ENCODE results near the gene ZSCAN22. TPM values are rescaled to one million over a fixed set of nuclear protein-coding genes. Genes with fewer than 3 reads are reported as not detected.
A peak's percentile ranks its signal among the peaks of the same experiment; 100 is the strongest.

Gene ZSCAN22
- total RNA-seq, 1 donor from 2014 or later = 1.5 TPM

DNA sequence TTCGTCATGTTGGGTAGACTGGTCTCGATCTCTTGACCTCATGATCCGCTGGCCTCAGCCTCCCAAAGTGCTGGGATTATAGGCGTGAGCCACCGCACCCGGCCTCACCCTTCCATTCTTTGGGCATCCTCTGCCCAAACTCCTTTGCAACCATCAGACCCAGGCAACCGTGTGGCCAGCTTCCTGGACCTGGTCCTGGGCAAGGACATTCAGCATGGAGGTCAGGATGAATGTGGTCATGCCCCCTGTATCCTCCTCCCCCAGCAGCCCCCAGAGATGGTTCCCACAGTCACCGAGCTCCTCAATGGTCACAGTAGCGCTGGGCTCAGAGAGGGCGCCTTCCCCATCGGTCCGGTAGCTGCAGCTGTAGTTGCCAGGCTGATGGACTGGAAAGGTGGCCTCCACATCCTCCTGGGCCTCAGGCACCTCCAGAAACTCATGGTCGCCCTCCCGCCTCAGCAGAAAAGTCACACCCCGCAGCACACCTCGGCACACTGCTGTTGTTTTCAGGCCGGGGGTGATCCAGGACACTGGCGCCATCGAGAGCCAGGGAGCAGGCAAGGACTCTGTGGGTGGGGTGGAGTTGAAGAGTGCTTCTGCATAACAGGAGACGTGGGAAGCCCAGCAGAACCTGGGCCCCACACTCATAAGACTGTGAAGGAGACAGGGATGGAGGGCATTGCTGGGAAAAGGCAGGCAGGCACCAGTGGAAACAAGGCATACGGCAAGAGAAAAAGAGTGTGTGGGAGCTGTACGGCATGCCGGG, 25.4 kb downstream of the ZSCAN22 start:
- TF ChIP-seq EZH2phosphoT487 (IDR thresholded peaks at IDR 0.05) (no peak), EZH2 (IDR thresholded peaks at IDR 0.05) (no peak)
- TF ChIP-seq, protein P1, sequence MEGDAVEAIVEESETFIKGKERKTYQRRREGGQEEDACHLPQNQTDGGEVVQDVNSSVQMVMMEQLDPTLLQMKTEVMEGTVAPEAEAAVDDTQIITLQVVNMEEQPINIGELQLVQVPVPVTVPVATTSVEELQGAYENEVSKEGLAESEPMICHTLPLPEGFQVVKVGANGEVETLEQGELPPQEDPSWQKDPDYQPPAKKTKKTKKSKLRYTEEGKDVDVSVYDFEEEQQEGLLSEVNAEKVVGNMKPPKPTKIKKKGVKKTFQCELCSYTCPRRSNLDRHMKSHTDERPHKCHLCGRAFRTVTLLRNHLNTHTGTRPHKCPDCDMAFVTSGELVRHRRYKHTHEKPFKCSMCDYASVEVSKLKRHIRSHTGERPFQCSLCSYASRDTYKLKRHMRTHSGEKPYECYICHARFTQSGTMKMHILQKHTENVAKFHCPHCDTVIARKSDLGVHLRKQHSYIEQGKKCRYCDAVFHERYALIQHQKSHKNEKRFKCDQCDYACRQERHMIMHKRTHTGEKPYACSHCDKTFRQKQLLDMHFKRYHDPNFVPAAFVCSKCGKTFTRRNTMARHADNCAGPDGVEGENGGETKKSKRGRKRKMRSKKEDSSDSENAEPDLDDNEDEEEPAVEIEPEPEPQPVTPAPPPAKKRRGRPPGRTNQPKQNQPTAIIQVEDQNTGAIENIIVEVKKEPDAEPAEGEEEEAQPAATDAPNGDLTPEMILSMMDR (IDR thresholded peaks at IDR 0.05) = no peak
- no peaks in the 10 kb centered on the region for H3K9me3 ChIP-seq (ENCODE audit: low read depth)
- H3K27ac ChIP-seq = no peak overlapping the region
- no peaks in the 10 kb centered on the region for H3K9me3 Mint-ChIP-seq
- no peaks in the 10 kb centered on the region for H3K36me3 ChIP-seq
- no peak overlapping the region for H3K4me3 ChIP-seq
- DNase-seq (ENCODE audit: low spot score) = no peak
- H3K9ac ChIP-seq = no peak overlapping the region
- no peaks in the 10 kb centered on the region for H3F3A ChIP-seq (ENCODE audit: low read depth)
- peak overlapping the region; percentile 68 for H3K27ac Mint-ChIP-seq
- peaks cover 6% of the 10 kb centered on the region for H3K4me1 ChIP-seq
- H2AFZ ChIP-seq (replicated peaks) = no peak overlapping the region
- peaks cover 8% of the 10 kb centered on the region for H3K4me1 Mint-ChIP-seq
- peak overlapping the region; percentile 79 for H3K4me3 Mint-ChIP-seq
- peaks cover 3% of the 10 kb centered on the region for H3K27me3 ChIP-seq
- H3K36me3 Mint-ChIP-seq = peaks cover 5% of the 10 kb centered on the region
- H3K79me2 ChIP-seq (ENCODE audit: low read depth) = no peaks in the 10 kb centered on the region
- no peaks in the 10 kb centered on the region for H4K20me1 ChIP-seq (ENCODE audit: low read depth)
- peaks cover 15% of the 10 kb centered on the region for H3K27me3 Mint-ChIP-seq (ENCODE audit: insufficient read depth, low read depth)
- H3K4me2 ChIP-seq = no peak overlapping the region

DNA sequence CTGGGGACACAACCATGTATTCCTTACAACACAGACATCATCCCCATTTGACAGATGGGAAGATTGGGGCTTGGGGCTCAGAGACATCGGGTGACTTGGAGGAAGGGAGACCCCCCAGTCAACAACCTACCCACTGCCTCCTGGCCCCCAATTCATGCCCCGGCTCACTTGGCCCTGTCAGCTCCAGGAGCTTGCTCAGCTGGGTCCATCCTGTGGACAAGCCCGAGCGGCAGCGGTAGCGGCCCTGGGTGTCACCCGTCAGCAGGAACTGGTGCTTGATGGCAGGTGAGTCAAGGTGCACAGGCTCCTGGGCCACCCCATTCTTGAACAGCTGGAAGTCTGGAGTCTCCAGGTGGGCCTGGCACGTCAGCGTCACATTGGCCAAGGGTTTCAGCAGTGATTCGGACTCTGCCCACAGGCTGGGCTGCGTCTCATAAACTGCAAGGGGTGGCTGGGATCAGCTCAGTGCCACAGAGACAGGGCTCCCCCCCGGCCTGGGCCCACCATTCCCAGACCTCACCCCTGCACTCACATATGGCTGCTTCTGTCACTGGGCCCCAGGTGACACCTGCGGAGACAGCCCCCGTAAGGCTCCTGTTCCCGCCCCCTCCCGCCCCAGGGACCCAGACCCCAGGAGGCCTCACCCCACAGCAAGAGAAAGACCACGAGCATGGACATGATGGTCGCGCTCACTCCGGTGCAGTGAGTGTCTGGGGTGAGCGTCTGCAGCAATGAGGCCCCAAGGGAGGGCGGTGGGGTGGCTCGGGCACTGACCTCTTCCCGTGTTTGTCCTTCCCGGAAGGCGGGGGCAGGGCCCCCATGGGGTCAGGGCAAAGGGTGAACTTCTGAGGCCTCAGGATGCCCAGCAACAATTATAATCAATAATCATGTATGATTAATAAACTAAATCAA, 26.2 kb downstream of the ZSCAN22 start, which contains the start of gene A1BG:
TSS of gene A1BG (minus strand) at position 733 of the 912 bp plus-strand sequence. CDS start at position 678, 55 bp downstream.
- no peak for DNase-seq (ENCODE audit: low spot score)
- H3K4me3 Mint-ChIP-seq = peak within 1 kb of the TSS; percentile 79

DNA sequence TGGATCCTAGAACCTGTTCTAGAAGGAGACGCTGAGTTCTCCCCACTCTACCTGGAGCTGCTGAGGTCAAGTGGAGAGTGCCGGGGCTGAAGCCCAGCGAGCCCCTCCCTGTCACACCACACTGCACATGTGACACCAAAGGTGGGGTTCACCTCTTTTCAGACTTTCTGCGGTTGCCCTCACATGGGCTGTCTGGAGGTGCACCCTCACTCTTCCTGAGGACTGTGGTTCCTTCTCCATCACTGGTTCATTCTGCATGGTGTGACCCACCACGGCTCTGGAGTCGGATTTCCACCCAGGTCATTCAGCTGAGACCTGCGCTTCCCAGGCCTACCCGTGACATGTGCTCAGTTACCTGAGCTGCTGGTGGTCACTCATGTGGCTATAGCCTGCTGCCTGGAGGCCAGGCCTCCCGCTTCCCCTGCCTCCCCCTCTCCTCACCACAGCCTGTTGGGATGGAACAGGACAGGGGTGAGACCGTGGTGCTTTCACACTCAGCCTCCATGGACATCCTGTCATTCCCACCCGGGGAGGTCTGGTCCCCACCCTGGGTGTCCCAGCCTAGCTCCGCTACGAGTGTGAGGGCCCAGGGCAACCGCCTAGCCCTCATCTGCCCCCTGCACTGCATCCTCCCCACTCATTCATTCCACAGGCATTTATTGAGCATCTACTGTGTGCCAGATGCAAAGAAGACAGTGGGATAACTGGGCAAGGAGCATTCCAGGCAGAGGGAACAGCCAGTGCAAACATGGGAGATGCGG, 27.1 kb downstream of the ZSCAN22 start:
- DNase-seq (ENCODE audit: low spot score) = no peak
- H3F3A ChIP-seq (ENCODE audit: low read depth) = no peaks in the 10 kb centered on the region
- no peak overlapping the region for H3K4me3 ChIP-seq
- H3K27ac ChIP-seq = no peak overlapping the region
- H2AFZ ChIP-seq (replicated peaks) = no peak overlapping the region
- Mint-ChIP-seq H3K4me3 (peak overlapping the region; percentile 59), H3K36me3 (peaks cover 5% of the 10 kb centered on the region), H3K27me3 (ENCODE audit: insufficient read depth, low read depth) (peaks cover 15% of the 10 kb centered on the region), H3K27ac (no peak overlapping the region), H3K9me3 (no peaks in the 10 kb centered on the region), H3K4me1 (peaks cover 4% of the 10 kb centered on the region)
- TF ChIP-seq EZH2phosphoT487 (IDR thresholded peaks at IDR 0.05) (no peak), EZH2 (IDR thresholded peaks at IDR 0.05) (no peak)
- TF ChIP-seq, protein P1 (IDR thresholded peaks at IDR 0.05) = no peak
- no peaks in the 10 kb centered on the region for H3K4me1 ChIP-seq
- no peak overlapping the region for H3K9ac ChIP-seq
- H4K20me1 ChIP-seq (ENCODE audit: low read depth) = no peaks in the 10 kb centered on the region
- no peaks in the 10 kb centered on the region for H3K9me3 ChIP-seq (ENCODE audit: low read depth)
- H3K36me3 ChIP-seq = no peaks in the 10 kb centered on the region
- no peak overlapping the region for H3K4me2 ChIP-seq
- no peaks in the 10 kb centered on the region for H3K79me2 ChIP-seq (ENCODE audit: low read depth)
- H3K27me3 ChIP-seq = no peaks in the 10 kb centered on the region

More for the DNA sequence above, 26.2 kb downstream of the ZSCAN22 start, which contains the start of gene A1BG:
- TF ChIP-seq EZH2 (IDR thresholded peaks at IDR 0.05) (no peak), EZH2phosphoT487 (IDR thresholded peaks at IDR 0.05) (no peak)
- TF ChIP-seq, protein P1 (IDR thresholded peaks at IDR 0.05) = no peak
- Mint-ChIP-seq H3K9me3 (no peaks in the 10 kb centered on the region), H3K27me3 (ENCODE audit: insufficient read depth, low read depth) (peaks cover 15% of the 10 kb centered on the region), H3K4me1 (peaks cover 8% of the 10 kb centered on the region), H3K36me3 (peaks cover 5% of the 10 kb centered on the region), H3K27ac (peak within 1 kb of the TSS; percentile 68)
- Histone ChIP-seq H3K36me3 (no peaks in the 10 kb centered on the region), H3K9me3 (ENCODE audit: low read depth) (no peaks in the 10 kb centered on the region), H3K27me3 (no peaks in the 10 kb centered on the region), H4K20me1 (ENCODE audit: low read depth) (no peaks in the 10 kb centered on the region), H3F3A (ENCODE audit: low read depth) (no peaks in the 10 kb centered on the region), H3K4me3 (no peak within 1 kb of the TSS), H3K4me1 (peaks cover 6% of the 10 kb centered on the region), H3K27ac (no peak within 1 kb of the TSS), H3K79me2 (ENCODE audit: low read depth) (no peaks in the 10 kb centered on the region), H2AFZ (replicated peaks) (no peak within 1 kb of the TSS), H3K9ac (no peak within 1 kb of the TSS), H3K4me2 (no peak within 1 kb of the TSS)
